Effector memory CD4-positive, alpha-beta T cell (primary cell): ENCODE data around the gene RSAD1.
A peak's percentile ranks its signal among the peaks of the same experiment; 100 is the strongest.

Source experiments
- DNase-seq, 3 donors: peaks; one replicate each; pipeline ENCODE4 v3.0.0-alpha.2; 2020
- H3K27ac ChIP-seq: 2 replicates; pipeline ENCODE4 v1.7.0; 2013; ENCODE audit warnings: mild to moderate bottlenecking, low read length, moderate library complexity; ENCODE audit not compliant: insufficient read depth, poor library complexity, severe bottlenecking
- H3K27me3 ChIP-seq: replicated peaks from 2 replicates; pipeline ENCODE4 v1.7.0; 2013; ENCODE audit warnings: mild to moderate bottlenecking, low read length; ENCODE audit not compliant: insufficient read depth, control insufficient read depth, poor library complexity, severe bottlenecking
- H3K36me3 ChIP-seq: 2 replicates; pipeline ENCODE4 v1.7.0; 2013; ENCODE audit warnings: mild to moderate bottlenecking, low read length, moderate library complexity; ENCODE audit not compliant: control insufficient read depth, insufficient read depth
- H3K4me1 ChIP-seq: 2 replicates; pipeline ENCODE4 v1.7.0; 2013; ENCODE audit warnings: low read length, mild to moderate bottlenecking; ENCODE audit not compliant: control insufficient read depth, insufficient read depth, poor library complexity, severe bottlenecking
- H3K4me3 ChIP-seq: 2 replicates; pipeline ENCODE4 v1.7.0; 2013; ENCODE audit warnings: low read length, low read depth, mild to moderate bottlenecking; ENCODE audit not compliant: insufficient read depth, poor library complexity, severe bottlenecking
- H3K9me3 ChIP-seq: 2 replicates; pipeline ENCODE4 v1.7.0; 2013; ENCODE audit warnings: mild to moderate bottlenecking, low read length, moderate library complexity; ENCODE audit not compliant: control insufficient read depth

RSAD1 gene

GRCh38 chr17:50480854-50481490 lies 2.3 kb downstream of the RSAD1 start:
- no peaks in the 10 kb centered on the region for H3K9me3 ChIP-seq
- no peaks in the 10 kb centered on the region for H3K27me3 ChIP-seq
- H3K27ac ChIP-seq = no peak overlapping the region
- H3K36me3 ChIP-seq = peaks cover 24% of the 10 kb centered on the region
- H3K4me3 ChIP-seq = no peak overlapping the region
- peaks cover 14% of the 10 kb centered on the region for H3K4me1 ChIP-seq
- DNase-seq = no peak

GRCh38 chr17:50481648-50482047 lies 3.0 kb downstream of the RSAD1 start:
- Histone ChIP-seq H3K36me3 (peaks cover 24% of the 10 kb centered on the region), H3K4me1 (peaks cover 14% of the 10 kb centered on the region), H3K27ac (no peak overlapping the region), H3K27me3 (no peaks in the 10 kb centered on the region), H3K4me3 (no peak overlapping the region), H3K9me3 (no peaks in the 10 kb centered on the region)
- no peak for DNase-seq

- Histone ChIP-seq H3K9me3 (no peaks in the 10 kb centered on the region), H3K27me3 (no peaks in the 10 kb centered on the region), H3K4me3 (no peak overlapping the region), H3K4me1 (peaks cover 14% of the 10 kb centered on the region), H3K36me3 (peaks cover 26% of the 10 kb centered on the region), H3K27ac (no peak overlapping the region)
- DNase-seq = no peak
Observed at GRCh38 chr17:50482110-50482509, 3.5 kb downstream of the RSAD1 start.

- H3K36me3 ChIP-seq = peaks cover 30% of the 10 kb centered on the region
- DNase-seq = peak; percentile 34 to 56 (median 44)
- H3K4me3 ChIP-seq = no peak overlapping the region
- no peak overlapping the region for H3K27ac ChIP-seq
- H3K9me3 ChIP-seq = no peaks in the 10 kb centered on the region
- H3K4me1 ChIP-seq = peaks cover 14% of the 10 kb centered on the region
- no peaks in the 10 kb centered on the region for H3K27me3 ChIP-seq
Observed at GRCh38 chr17:50482516-50482915, 3.9 kb downstream of the RSAD1 start.

- peaks cover 10% of the 10 kb centered on the region for H3K4me1 ChIP-seq
- no peak for DNase-seq
- peaks cover 30% of the 10 kb centered on the region for H3K36me3 ChIP-seq
- no peak overlapping the region for H3K27ac ChIP-seq
- H3K27me3 ChIP-seq = no peaks in the 10 kb centered on the region
- H3K9me3 ChIP-seq = no peaks in the 10 kb centered on the region
- H3K4me3 ChIP-seq = no peak overlapping the region
Observed at GRCh38 chr17:50483266-50483665, 4.6 kb downstream of the RSAD1 start.

GRCh38 chr17:50484386-50485155 lies 5.9 kb downstream of the RSAD1 start:
- Histone ChIP-seq H3K4me3 (no peak overlapping the region), H3K27ac (no peak overlapping the region), H3K9me3 (no peaks in the 10 kb centered on the region), H3K27me3 (no peaks in the 10 kb centered on the region), H3K4me1 (peaks cover 4% of the 10 kb centered on the region), H3K36me3 (peaks cover 30% of the 10 kb centered on the region)
- DNase-seq = no peak

- no peak for DNase-seq
- H3K27me3 ChIP-seq = no peaks in the 10 kb centered on the region
Observed at GRCh38 chr17:50487213-50488096, 8.8 kb downstream of the RSAD1 start.

GRCh38 chr17:50488880-50489279 lies 10.2 kb downstream of the RSAD1 start:
- H3K27ac ChIP-seq = no peak overlapping the region
- H3K4me3 ChIP-seq = no peak overlapping the region
- H3K4me1 ChIP-seq = no peaks in the 10 kb centered on the region
- H3K36me3 ChIP-seq = peaks cover 22% of the 10 kb centered on the region
- no peaks in the 10 kb centered on the region for H3K9me3 ChIP-seq
- no peaks in the 10 kb centered on the region for H3K27me3 ChIP-seq
- DNase-seq = no peak

More at GRCh38 chr17:50487213-50488096, 8.8 kb downstream of the RSAD1 start:
- Histone ChIP-seq H3K4me1 (no peaks in the 10 kb centered on the region), H3K9me3 (no peaks in the 10 kb centered on the region), H3K27ac (no peak overlapping the region), H3K4me3 (no peak overlapping the region), H3K36me3 (peaks cover 30% of the 10 kb centered on the region)

GRCh38 chr17:50491505-50491904 lies 12.8 kb downstream of the RSAD1 start:
- DNase-seq = no peak
- Histone ChIP-seq H3K4me1 (no peaks in the 10 kb centered on the region), H3K36me3 (peaks cover 6% of the 10 kb centered on the region), H3K9me3 (no peaks in the 10 kb centered on the region), H3K27me3 (no peaks in the 10 kb centered on the region), H3K4me3 (no peak overlapping the region), H3K27ac (no peak overlapping the region)
